ENCODE measurements around the gene DAPK1. TPM values are rescaled to one million over a fixed set of nuclear protein-coding genes. Genes with fewer than 3 reads are reported as not detected.

DAPK1 gene
- total and polyA plus RNA-seq, 8 donors = 78.2 to 242 (median 215) TPM

DNA sequence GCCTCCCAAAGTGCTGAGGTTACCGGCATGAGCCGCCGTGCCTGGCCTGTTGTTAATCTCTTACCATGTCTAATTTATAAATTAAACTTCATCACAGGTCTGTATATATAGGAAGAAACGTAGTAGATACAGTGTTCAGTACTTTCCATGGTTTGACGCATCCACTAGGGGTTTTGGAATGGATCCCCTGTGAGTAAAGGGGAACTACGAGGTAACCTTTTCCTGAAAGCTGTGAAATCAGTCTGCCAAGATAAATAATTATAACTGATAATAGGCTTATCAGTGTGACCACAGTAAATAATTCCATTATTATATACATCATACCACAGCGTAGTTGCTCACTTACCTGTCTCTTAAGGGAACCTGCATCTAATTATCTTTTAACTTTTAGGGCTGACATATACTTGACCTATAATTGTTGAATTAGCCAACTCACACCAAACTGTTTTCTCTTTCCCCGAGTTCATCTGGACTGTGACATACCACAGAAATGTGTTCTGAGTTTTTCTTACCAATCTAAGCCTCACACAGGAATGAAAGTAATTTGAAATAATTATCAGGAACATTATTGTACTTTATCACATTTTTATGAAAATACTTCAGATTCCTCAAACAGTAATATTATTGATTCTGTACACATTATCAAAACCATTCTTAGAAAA, 42.9 kb downstream of the DAPK1 start:
- ATAC-seq = no peak

GRCh38 chr9:87541663-87542062, 44.0 kb downstream of the DAPK1 start:
- Histone ChIP-seq H3K27me3 (no peaks in the 10 kb centered on the region), H3K9me3 (no peaks in the 10 kb centered on the region), H3K4me3 (no peak overlapping the region), H3K27ac (no peak overlapping the region), H3K4me1 (no peaks in the 10 kb centered on the region), H3K36me3 (peaks cover 0 to 15% of the 10 kb centered on the region in 2 donors)
- intact Hi-C loops (cut with DNase I) = no loop called here
- DNase-seq = no peak
- no peak for ATAC-seq
- TF ChIP-seq, protein P1, sequence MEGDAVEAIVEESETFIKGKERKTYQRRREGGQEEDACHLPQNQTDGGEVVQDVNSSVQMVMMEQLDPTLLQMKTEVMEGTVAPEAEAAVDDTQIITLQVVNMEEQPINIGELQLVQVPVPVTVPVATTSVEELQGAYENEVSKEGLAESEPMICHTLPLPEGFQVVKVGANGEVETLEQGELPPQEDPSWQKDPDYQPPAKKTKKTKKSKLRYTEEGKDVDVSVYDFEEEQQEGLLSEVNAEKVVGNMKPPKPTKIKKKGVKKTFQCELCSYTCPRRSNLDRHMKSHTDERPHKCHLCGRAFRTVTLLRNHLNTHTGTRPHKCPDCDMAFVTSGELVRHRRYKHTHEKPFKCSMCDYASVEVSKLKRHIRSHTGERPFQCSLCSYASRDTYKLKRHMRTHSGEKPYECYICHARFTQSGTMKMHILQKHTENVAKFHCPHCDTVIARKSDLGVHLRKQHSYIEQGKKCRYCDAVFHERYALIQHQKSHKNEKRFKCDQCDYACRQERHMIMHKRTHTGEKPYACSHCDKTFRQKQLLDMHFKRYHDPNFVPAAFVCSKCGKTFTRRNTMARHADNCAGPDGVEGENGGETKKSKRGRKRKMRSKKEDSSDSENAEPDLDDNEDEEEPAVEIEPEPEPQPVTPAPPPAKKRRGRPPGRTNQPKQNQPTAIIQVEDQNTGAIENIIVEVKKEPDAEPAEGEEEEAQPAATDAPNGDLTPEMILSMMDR (IDR thresholded peaks at IDR 0.05) = no peak

More for the DNA sequence above, 42.9 kb downstream of the DAPK1 start:
- Histone ChIP-seq H3K9me3 (no peaks in the 10 kb centered on the region), H3K27me3 (no peaks in the 10 kb centered on the region), H3K4me3 (no peak overlapping the region), H3K36me3 (peaks cover 0 to 15% of the 10 kb centered on the region in 2 donors), H3K27ac (no peak overlapping the region), H3K4me1 (peaks cover 0 to 9% of the 10 kb centered on the region in 2 donors)
- DNase-seq = no peak
- TF ChIP-seq, protein P1 (IDR thresholded peaks at IDR 0.05) = no peak
- intact Hi-C loops (cut with DNase I) = no loop called here

DNA sequence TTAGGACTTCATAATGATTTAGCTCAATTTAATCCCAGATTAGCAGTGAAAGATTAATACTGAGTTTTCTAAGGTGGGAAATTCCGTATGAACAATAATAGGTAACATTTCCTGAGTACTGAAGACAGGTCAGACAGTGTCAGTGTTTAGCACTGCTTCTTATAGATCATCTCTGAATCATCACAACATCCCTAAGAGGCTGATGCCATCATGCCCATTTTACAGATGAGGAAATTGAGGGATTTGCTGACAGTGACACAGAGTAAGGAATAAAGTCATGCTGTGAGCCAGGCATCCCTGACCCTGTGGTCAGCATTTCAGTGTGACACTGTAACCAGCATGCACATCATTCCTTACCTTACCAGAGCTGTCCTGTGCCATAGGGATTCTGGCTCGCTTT, 44.5 kb downstream of the DAPK1 start:
- no peaks in the 10 kb centered on the region for H3K27me3 ChIP-seq
- ATAC-seq (no peak), DNase-seq (no peak)
- H3K27ac ChIP-seq = no peak overlapping the region
- peaks cover 0 to 15% of the 10 kb centered on the region in 2 donors for H3K36me3 ChIP-seq
- TF ChIP-seq, protein P1 (IDR thresholded peaks at IDR 0.05) = no peak
- H3K4me1 ChIP-seq = no peaks in the 10 kb centered on the region
- no peak overlapping the region for H3K4me3 ChIP-seq
- no peaks in the 10 kb centered on the region for H3K9me3 ChIP-seq
- intact Hi-C loops (cut with DNase I) = no loop called here

DNA sequence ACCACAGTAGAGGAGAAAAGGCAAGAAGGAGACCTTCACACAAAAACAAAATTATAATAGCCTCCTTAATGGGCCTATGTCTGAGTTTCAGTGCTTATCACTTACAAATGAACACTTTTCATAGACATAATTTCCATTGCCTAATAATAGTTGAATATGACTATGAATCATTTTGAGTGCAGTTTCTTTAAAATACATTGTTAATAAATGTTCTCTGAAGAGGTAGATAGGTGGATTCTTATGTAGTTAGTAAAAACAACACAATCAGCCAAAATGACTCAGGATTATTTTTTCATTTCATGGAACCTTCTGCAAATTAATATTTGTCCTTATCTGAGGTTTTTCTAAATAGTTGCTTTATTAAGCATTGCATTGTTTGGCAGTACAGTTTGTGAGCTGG, 45.6 kb downstream of the DAPK1 start:
- ATAC-seq (no peak), DNase-seq (no peak)
- Histone ChIP-seq H3K4me3 (no peak overlapping the region), H3K27ac (peak overlapping the region in 1 of 2 donors; percentile 30), H3K4me1 (no peaks in the 10 kb centered on the region), H3K27me3 (no peaks in the 10 kb centered on the region), H3K36me3 (peaks cover 0 to 15% of the 10 kb centered on the region in 2 donors), H3K9me3 (no peaks in the 10 kb centered on the region)
- intact Hi-C loops (cut with DNase I) = no loop called here
- TF ChIP-seq, protein P1 (IDR thresholded peaks at IDR 0.05) = no peak

- H3K27me3 ChIP-seq = no peaks in the 10 kb centered on the region
- TF ChIP-seq, protein P1 (IDR thresholded peaks at IDR 0.05) = no peak
- H3K9me3 ChIP-seq = no peaks in the 10 kb centered on the region
- intact Hi-C loops (cut with DNase I) = no loop called here
- no peaks in the 10 kb centered on the region for H3K4me1 ChIP-seq
- H3K4me3 ChIP-seq = no peak overlapping the region
- H3K36me3 ChIP-seq = peaks cover 0 to 3% of the 10 kb centered on the region in 2 donors
- no peak overlapping the region for H3K27ac ChIP-seq
- ATAC-seq = peak; percentile 31
- DNase-seq = no peak
Measured at GRCh38 chr9:87545858-87546257, 48.2 kb downstream of the DAPK1 start.
